ENCODE data around the gene PCDHGA2.
"Not testable (repeated sequence)": the region's sequence is repeated elsewhere in the genome, so short reads cannot be mapped to it uniquely, and the experiment has no call there.

The PCDHGA2 gene

GRCh38 chr5:141362719-141363118, 24.2 kb downstream of the PCDHGA2 start:
- Histone ChIP-seq H3K27me3 (replicated peaks; ENCODE audit: control insufficient read depth, insufficient read depth, low read length, poor library complexity, severe bottlenecking) (peaks cover 19% of the 10 kb centered on the region), H3K9me3 (ENCODE audit: control insufficient read depth, low read length) (no peaks in the 10 kb centered on the region), H3K27ac (ENCODE audit: insufficient read depth, low read length, poor library complexity, severe bottlenecking) (no peak overlapping the region), H3K4me1 (ENCODE audit: control insufficient read depth, insufficient read depth, low read length, poor library complexity, severe bottlenecking) (no peaks in the 10 kb centered on the region), H3K4me3 (ENCODE audit: insufficient read depth, low read depth, low read length, poor library complexity, severe bottlenecking) (no peak overlapping the region), H3K36me3 (ENCODE audit: control insufficient read depth, insufficient read depth, low read length) (no peaks in the 10 kb centered on the region)
- DNase-seq = no peak

DNA sequence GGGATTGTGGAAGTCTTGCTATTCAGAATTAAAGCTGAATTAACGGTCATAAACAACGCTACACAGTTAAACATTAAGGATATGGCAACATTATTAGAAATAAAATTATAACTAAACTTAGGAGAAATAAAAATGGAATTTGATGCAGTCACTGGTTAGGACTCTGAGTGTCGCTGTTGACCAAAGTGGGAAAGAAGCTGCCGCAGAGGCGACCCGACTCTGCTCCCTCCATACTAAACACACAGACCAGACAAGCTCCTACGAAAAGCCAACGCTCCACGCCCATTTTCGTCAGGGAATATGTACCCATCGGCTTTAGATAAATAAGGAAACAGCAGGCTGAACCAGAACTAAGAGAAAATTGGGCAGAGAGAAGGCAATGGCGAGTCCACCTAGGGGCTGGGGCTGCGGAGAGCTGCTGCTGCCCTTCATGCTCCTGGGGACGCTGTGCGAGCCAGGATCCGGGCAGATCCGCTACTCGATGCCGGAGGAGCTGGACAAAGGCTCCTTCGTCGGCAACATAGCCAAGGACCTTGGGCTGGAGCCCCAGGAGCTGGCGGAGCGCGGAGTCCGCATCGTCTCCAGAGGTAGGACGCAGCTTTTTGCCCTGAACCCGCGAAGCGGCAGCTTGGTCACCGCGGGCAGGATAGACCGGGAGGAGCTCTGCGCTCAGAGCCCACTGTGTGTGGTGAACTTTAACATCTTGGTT, 25.5 kb downstream of the PCDHGA2 start, which contains the start of gene PCDHGA5:
Gene PCDHGA5, plus strand, starts transcription at position 211 of the 709 bp plus-strand sequence. Its CDS starts 169 bp downstream, at position 380.
- no peak for DNase-seq
- Histone ChIP-seq H3K27me3 (replicated peaks; ENCODE audit: control insufficient read depth, insufficient read depth, low read length, poor library complexity, severe bottlenecking) (peaks cover 19% of the 10 kb centered on the region), H3K4me3 (ENCODE audit: insufficient read depth, low read depth, low read length, poor library complexity, severe bottlenecking) (no peak within 1 kb of the TSS), H3K27ac (ENCODE audit: insufficient read depth, low read length, poor library complexity, severe bottlenecking) (no peak within 1 kb of the TSS), H3K9me3 (ENCODE audit: control insufficient read depth, low read length) (no peaks in the 10 kb centered on the region), H3K4me1 (ENCODE audit: control insufficient read depth, insufficient read depth, low read length, poor library complexity, severe bottlenecking) (no peaks in the 10 kb centered on the region), H3K36me3 (ENCODE audit: control insufficient read depth, insufficient read depth, low read length) (no peaks in the 10 kb centered on the region)

GRCh38 chr5:141366016-141366896, 27.7 kb downstream of the PCDHGA2 start:
- Histone ChIP-seq H3K9me3 (ENCODE audit: control insufficient read depth, low read length) (no peaks in the 10 kb centered on the region), H3K27ac (ENCODE audit: insufficient read depth, low read length, poor library complexity, severe bottlenecking) (no peak overlapping the region), H3K36me3 (ENCODE audit: control insufficient read depth, insufficient read depth, low read length) (no peaks in the 10 kb centered on the region), H3K4me1 (ENCODE audit: control insufficient read depth, insufficient read depth, low read length, poor library complexity, severe bottlenecking) (no peaks in the 10 kb centered on the region), H3K4me3 (ENCODE audit: insufficient read depth, low read depth, low read length, poor library complexity, severe bottlenecking) (no peak overlapping the region), H3K27me3 (replicated peaks; ENCODE audit: control insufficient read depth, insufficient read depth, low read length, poor library complexity, severe bottlenecking) (peaks cover 23% of the 10 kb centered on the region)
- DNase-seq = no peak

- H3K27me3 ChIP-seq (replicated peaks; ENCODE audit: control insufficient read depth, insufficient read depth, low read length, poor library complexity, severe bottlenecking) = peaks cover 20% of the 10 kb centered on the region
Observed at GRCh38 chr5:141369994-141370848, 31.7 kb downstream of the PCDHGA2 start, which contains the start of gene PCDHGB3. PCDHGB3 (plus strand) TSS chr5:141370242; CDS start chr5:141370395, 153 bp downstream.

DNA sequence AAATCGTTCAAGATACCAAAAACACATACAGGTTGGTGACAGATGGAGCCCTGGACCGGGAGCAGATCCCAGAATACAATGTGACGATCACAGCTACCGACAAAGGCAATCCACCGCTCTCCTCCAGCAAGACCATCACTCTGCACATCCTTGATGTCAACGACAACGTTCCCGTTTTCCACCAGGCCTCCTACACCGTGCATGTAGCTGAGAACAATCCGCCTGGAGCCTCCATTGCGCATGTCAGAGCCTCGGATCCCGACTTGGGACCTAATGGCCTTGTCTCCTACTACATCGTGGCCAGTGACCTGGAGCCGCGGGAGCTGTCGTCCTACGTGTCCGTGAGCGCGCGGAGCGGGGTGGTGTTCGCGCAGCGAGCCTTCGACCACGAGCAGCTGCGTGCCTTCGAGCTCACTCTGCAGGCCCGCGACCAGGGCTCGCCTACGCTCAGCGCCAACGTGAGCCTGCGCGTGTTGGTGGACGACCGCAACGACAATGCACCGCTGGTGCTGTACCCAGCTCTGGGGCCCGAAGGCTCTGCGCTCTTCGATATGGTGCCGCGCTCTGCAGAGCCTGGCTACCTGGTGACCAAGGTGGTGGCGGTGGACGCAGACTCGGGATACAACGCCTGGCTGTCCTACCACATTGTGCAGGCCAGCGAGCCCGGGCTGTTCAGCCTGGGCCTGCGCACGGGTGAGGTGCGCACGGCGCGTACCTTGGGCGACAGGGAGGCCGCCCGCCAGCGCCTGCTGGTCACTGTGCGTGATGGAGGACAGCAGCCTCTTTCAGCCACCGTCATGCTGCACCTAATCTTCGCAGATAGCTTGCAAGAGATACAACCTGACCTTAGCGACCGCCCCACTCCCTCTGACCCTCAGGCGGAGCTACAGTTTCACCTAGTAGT, 33.3 kb downstream of the PCDHGA2 start:
- peaks cover 5% of the 10 kb centered on the region for H3K9me3 ChIP-seq (ENCODE audit: control insufficient read depth, low read length)
- H3K4me3 ChIP-seq (ENCODE audit: insufficient read depth, low read depth, low read length, poor library complexity, severe bottlenecking) = no peak overlapping the region
- no peaks in the 10 kb centered on the region for H3K4me1 ChIP-seq (ENCODE audit: control insufficient read depth, insufficient read depth, low read length, poor library complexity, severe bottlenecking)
- DNase-seq = no peak
- no peak overlapping the region for H3K27ac ChIP-seq (ENCODE audit: insufficient read depth, low read length, poor library complexity, severe bottlenecking)
- H3K27me3 ChIP-seq (replicated peaks; ENCODE audit: control insufficient read depth, insufficient read depth, low read length, poor library complexity, severe bottlenecking) = peaks cover 7% of the 10 kb centered on the region
- no peaks in the 10 kb centered on the region for H3K36me3 ChIP-seq (ENCODE audit: control insufficient read depth, insufficient read depth, low read length)

More at GRCh38 chr5:141369994-141370848, 31.7 kb downstream of the PCDHGA2 start, which contains the start of gene PCDHGB3:
- Histone ChIP-seq H3K9me3 (ENCODE audit: control insufficient read depth, low read length) (peaks cover 5% of the 10 kb centered on the region), H3K4me1 (ENCODE audit: control insufficient read depth, insufficient read depth, low read length, poor library complexity, severe bottlenecking) (no peaks in the 10 kb centered on the region), H3K27ac (ENCODE audit: insufficient read depth, low read length, poor library complexity, severe bottlenecking) (no peak within 1 kb of the TSS), H3K4me3 (ENCODE audit: insufficient read depth, low read depth, low read length, poor library complexity, severe bottlenecking) (peak within 1 kb of the TSS; percentile 31), H3K36me3 (ENCODE audit: control insufficient read depth, insufficient read depth, low read length) (no peaks in the 10 kb centered on the region)
- DNase-seq = peak in 1 of 3 donors; percentile 21

DNA sequence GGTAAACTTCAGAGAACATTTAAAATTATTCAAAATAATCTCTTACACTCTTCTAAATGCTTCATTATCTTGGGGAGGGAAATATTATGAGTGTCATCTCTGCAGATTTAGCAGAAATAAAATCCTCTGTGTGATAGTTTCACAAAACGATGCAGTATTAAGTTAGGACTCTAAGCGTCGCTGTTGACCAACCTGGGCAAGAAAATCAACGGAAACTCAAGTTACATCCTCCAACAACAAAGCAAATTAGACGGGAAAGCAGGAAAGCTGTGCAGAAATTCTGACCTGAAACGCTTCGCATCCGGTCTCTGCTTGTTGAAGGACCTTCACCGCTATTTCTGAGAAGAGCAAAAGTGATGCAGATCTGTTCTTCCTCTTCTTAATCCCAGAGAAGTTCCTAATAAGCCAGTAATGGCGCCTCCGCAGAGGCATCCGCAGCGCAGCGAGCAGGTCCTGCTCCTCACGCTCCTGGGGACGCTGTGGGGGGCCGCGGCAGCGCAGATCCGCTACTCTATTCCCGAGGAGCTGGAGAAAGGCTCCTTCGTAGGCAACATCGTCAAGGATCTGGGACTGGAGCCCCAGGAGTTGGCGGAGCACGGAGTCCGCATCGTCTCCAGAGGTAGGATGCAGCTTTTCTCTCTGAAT, 35.2 kb downstream of the PCDHGA2 start, which contains the start of gene PCDHGA6:
Gene PCDHGA6, plus strand, starts transcription at position 219 of the 645 bp plus-strand sequence. Its CDS starts 193 bp downstream, at position 412.
- no peak within 1 kb of the TSS for H3K4me3 ChIP-seq (ENCODE audit: insufficient read depth, low read depth, low read length, poor library complexity, severe bottlenecking)
- H3K27me3 ChIP-seq (replicated peaks; ENCODE audit: control insufficient read depth, insufficient read depth, low read length, poor library complexity, severe bottlenecking) = peaks cover 6% of the 10 kb centered on the region
- no peaks in the 10 kb centered on the region for H3K4me1 ChIP-seq (ENCODE audit: control insufficient read depth, insufficient read depth, low read length, poor library complexity, severe bottlenecking)
- H3K9me3 ChIP-seq (ENCODE audit: control insufficient read depth, low read length) = peaks cover 5% of the 10 kb centered on the region
- no peaks in the 10 kb centered on the region for H3K36me3 ChIP-seq (ENCODE audit: control insufficient read depth, insufficient read depth, low read length)
- DNase-seq = no peak
- H3K27ac ChIP-seq (ENCODE audit: insufficient read depth, low read length, poor library complexity, severe bottlenecking) = no peak within 1 kb of the TSS

DNA sequence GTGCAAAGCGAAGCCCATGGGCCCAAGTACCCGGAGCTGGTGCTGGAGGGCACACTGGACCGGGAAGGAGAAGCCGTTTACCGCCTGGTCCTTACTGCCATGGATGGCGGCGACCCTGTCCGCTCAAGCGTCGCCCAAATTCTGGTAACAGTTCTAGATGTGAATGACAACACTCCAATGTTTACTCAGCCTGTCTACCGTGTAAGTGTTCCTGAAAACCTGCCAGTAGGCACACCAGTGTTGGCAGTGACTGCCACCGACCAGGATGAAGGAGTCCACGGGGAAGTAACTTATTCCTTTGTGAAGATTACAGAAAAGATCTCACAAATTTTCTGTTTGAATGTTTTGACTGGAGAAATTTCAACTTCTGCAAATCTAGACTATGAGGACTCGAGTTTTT, 36.1 kb downstream of the PCDHGA2 start:
- Histone ChIP-seq H3K4me3 (ENCODE audit: insufficient read depth, low read depth, low read length, poor library complexity, severe bottlenecking) (no peak overlapping the region), H3K4me1 (ENCODE audit: control insufficient read depth, insufficient read depth, low read length, poor library complexity, severe bottlenecking) (no peaks in the 10 kb centered on the region), H3K27ac (ENCODE audit: insufficient read depth, low read length, poor library complexity, severe bottlenecking) (no peak overlapping the region), H3K27me3 (replicated peaks; ENCODE audit: control insufficient read depth, insufficient read depth, low read length, poor library complexity, severe bottlenecking) (peaks cover 3% of the 10 kb centered on the region), H3K9me3 (ENCODE audit: control insufficient read depth, low read length) (peaks cover 5% of the 10 kb centered on the region), H3K36me3 (ENCODE audit: control insufficient read depth, insufficient read depth, low read length) (no peaks in the 10 kb centered on the region)
- DNase-seq = no peak

DNA sequence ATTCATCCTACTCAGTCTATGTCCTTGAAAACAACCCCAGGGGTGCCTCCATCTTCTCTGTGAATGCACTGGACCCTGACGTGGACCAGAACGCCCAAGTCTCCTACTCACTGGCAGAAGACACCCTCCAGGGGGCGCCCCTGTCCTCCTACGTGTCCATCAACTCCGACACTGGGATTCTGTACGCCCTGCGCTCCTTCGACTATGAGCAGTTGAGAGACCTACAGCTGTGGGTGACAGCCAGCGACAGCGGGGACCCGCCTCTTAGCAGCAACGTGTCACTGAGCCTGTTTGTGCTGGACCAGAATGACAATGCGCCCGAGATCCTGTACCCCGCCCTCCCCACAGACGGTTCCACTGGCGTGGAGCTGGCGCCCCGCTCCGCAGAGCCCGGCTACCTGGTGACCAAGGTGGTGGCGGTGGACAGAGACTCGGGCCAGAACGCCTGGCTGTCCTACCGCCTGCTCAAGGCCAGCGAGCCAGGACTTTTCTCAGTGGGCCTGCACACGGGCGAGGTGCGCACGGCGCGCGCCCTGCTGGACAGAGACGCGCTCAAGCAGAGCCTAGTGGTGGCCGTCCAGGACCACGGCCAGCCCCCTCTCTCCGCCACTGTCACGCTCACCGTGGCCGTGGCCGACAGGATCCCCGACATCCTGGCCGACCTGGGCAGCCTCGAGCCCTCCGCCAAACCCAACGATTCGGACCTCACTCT, 37.0 kb downstream of the PCDHGA2 start:
- not testable (repeated sequence) for H3K9me3 ChIP-seq (ENCODE audit: control insufficient read depth, low read length); H3K4me1 ChIP-seq (ENCODE audit: control insufficient read depth, insufficient read depth, low read length, poor library complexity, severe bottlenecking); H3K4me3 ChIP-seq (ENCODE audit: insufficient read depth, low read depth, low read length, poor library complexity, severe bottlenecking); DNase-seq; H3K27me3 ChIP-seq (replicated peaks; ENCODE audit: control insufficient read depth, insufficient read depth, low read length, poor library complexity, severe bottlenecking); H3K27ac ChIP-seq (ENCODE audit: insufficient read depth, low read length, poor library complexity, severe bottlenecking); H3K36me3 ChIP-seq (ENCODE audit: control insufficient read depth, insufficient read depth, low read length)
